ENCODE results near the gene DUSP5. TPM values are rescaled to one million over a fixed set of nuclear protein-coding genes. Genes with fewer than 3 reads are reported as not detected.

Gene DUSP5
- total RNA-seq, 1 donor from 2014 or later: 14.8 TPM

- Mint-ChIP-seq H3K27me3 (ENCODE audit: low read depth) (no peaks in the 10 kb centered on the region), H3K4me1 (peaks cover 21% of the 10 kb centered on the region), H3K4me3 (no peak overlapping the region), H3K27ac (peak overlapping the region; percentile 80), H3K36me3 (peaks cover 1% of the 10 kb centered on the region), H3K9me3 (peaks cover 5% of the 10 kb centered on the region)
- no peak for TF ChIP-seq CTCF (IDR thresholded peaks at IDR 0.05; ENCODE audit: unreplicated experiment)
- no peak for DNase-seq (ENCODE audit: low spot score in 2 of 2, unreplicated experiment in 2 of 2)
Measured at GRCh38 chr10:110474826-110475225, 22.9 kb upstream of the DUSP5 start.

- no peak for TF ChIP-seq CTCF (IDR thresholded peaks at IDR 0.05; ENCODE audit: unreplicated experiment)
Measured at GRCh38 chr10:110475722-110476515, 21.8 kb upstream of the DUSP5 start.

GRCh38 chr10:110479710-110480109 is 18.0 kb upstream of the DUSP5 start:
- Mint-ChIP-seq H3K4me1 (peaks cover 12% of the 10 kb centered on the region), H3K4me3 (no peak overlapping the region), H3K9me3 (no peaks in the 10 kb centered on the region), H3K27ac (no peak overlapping the region), H3K27me3 (ENCODE audit: low read depth) (no peaks in the 10 kb centered on the region), H3K36me3 (no peaks in the 10 kb centered on the region)
- DNase-seq (ENCODE audit: low spot score in 2 of 2, unreplicated experiment in 2 of 2): no peak
- no peak for TF ChIP-seq CTCF (IDR thresholded peaks at IDR 0.05; ENCODE audit: unreplicated experiment)

More at GRCh38 chr10:110475722-110476515, 21.8 kb upstream of the DUSP5 start:
- Mint-ChIP-seq H3K9me3 (no peaks in the 10 kb centered on the region), H3K4me1 (peaks cover 21% of the 10 kb centered on the region), H3K27me3 (ENCODE audit: low read depth) (no peaks in the 10 kb centered on the region), H3K27ac (no peak overlapping the region), H3K4me3 (no peak overlapping the region), H3K36me3 (no peaks in the 10 kb centered on the region)
- no peak for DNase-seq (ENCODE audit: low spot score in 2 of 2, unreplicated experiment in 2 of 2)

- DNase-seq (ENCODE audit: low spot score in 2 of 2, unreplicated experiment in 2 of 2): no peak
- Mint-ChIP-seq H3K4me1 (peaks cover 7% of the 10 kb centered on the region), H3K36me3 (no peaks in the 10 kb centered on the region), H3K27me3 (ENCODE audit: low read depth) (no peaks in the 10 kb centered on the region), H3K9me3 (no peaks in the 10 kb centered on the region), H3K27ac (no peak overlapping the region), H3K4me3 (no peak overlapping the region)
- TF ChIP-seq CTCF (IDR thresholded peaks at IDR 0.05; ENCODE audit: unreplicated experiment): no peak
Measured at GRCh38 chr10:110480387-110480786, 17.3 kb upstream of the DUSP5 start.

GRCh38 chr10:110481919-110482318 is 15.8 kb upstream of the DUSP5 start:
- no peak for TF ChIP-seq CTCF (IDR thresholded peaks at IDR 0.05; ENCODE audit: unreplicated experiment)
- DNase-seq (ENCODE audit: low spot score in 2 of 2, unreplicated experiment in 2 of 2): no peak
- no peaks in the 10 kb centered on the region for H3K27me3 Mint-ChIP-seq (ENCODE audit: low read depth)
- H3K9me3 Mint-ChIP-seq: no peaks in the 10 kb centered on the region
- H3K4me3 Mint-ChIP-seq: no peak overlapping the region
- no peak overlapping the region for H3K27ac Mint-ChIP-seq
- no peaks in the 10 kb centered on the region for H3K36me3 Mint-ChIP-seq
- H3K4me1 Mint-ChIP-seq: peaks cover 13% of the 10 kb centered on the region

All from mesothelial cell of epicardium (in vitro differentiated cells).